H1 (cell line): ENCODE results near the gene TGM3. TPM values are rescaled to one million over a fixed set of nuclear protein-coding genes. Genes with fewer than 3 reads are reported as not detected.

Experiments used
- BACH1 ChIP-seq: IDR thresholded peaks from 2 replicates; pipeline ENCODE4 v1.6.1; 2012; ENCODE audit warnings: low read length, improper control_type of control experiment
- CHD2 ChIP-seq: IDR thresholded peaks from 2 replicates; pipeline ENCODE4 v1.6.1; 2012; ENCODE audit warnings: low read length, improper control_type of control experiment
- SUZ12 ChIP-seq: fragments of 200-600 bp; sonication (generic); IDR thresholded peaks from 2 replicates; pipeline ENCODE4 v1.6.1; 2012; ENCODE audit warnings: mild to moderate bottlenecking, inconsistent platforms, low read length, moderate library complexity, mixed read lengths
- polyA plus RNA-seq, 7 experiments: library from polyadenylated mRNA; depleted of rRNA in 3 of 7; stranded (reverse) in 5 of 7; unstranded in 2 of 7; fragments of >200 nt in 5 of 7; fragments of 200-250 nt in 2 of 7; gene quantifications; 1 replicate in 5 of 7; 2 replicates in 1 of 7; 4 replicates in 1 of 7; pipeline versions ENCODE4 v1.2.1 to v1.2.3, GENCODE V29; 2011 to 2013; ENCODE audit warnings: missing spikeins in 2 of 7, mixed read lengths in 2 of 7
- total RNA-seq: library from RNA; stranded (reverse); fragmentation: NEBNext Ultra II Directional; extraction: Animal tissue kit (Norgen Biotek cat#: 25700); gene quantifications from 2 replicates; pipeline ENCODE4 v1.2.1, GENCODE V29; 2021

Gene TGM3
- total and polyA plus RNA-seq, 2 of the 8 experiments (the other 6 are each of a cell fraction or from before 2014, with no cell fraction given), result 0.12 TPM; not detected in 1

GRCh38 chr20:2301164-2301622, 5.4 kb downstream of the TGM3 start (continued):
- no peak for TF ChIP-seq CHD2
- TF ChIP-seq BACH1, result no peak
- TF ChIP-seq SUZ12, result no peak
